Panc1 (cell line): ENCODE data around the gene MTF1.

Experiments
- CTCF ChIP-seq: fragments of 450-650 bp; IDR thresholded peaks from 2 replicates; pipeline ENCODE4 v1.5.1; 2017; ENCODE audit warnings: mild to moderate bottlenecking
- REST ChIP-seq, 2 experiments: IDR thresholded peaks; 2 replicates each; pipeline ENCODE4 v1.6.1; 2011 to 2012; ENCODE audit warnings: low read depth in 2 of 2, control low read depth in 1 of 2, low read length in 1 of 2, mild to moderate bottlenecking in 1 of 2, moderate library complexity in 1 of 2; ENCODE audit not compliant: insufficient read depth in 1 of 2
- SIN3A ChIP-seq: IDR thresholded peaks from 2 replicates; pipeline ENCODE4 v1.6.1; 2012; ENCODE audit warnings: low read depth, mild to moderate bottlenecking, low read length, moderate library complexity, borderline replicate concordance; ENCODE audit not compliant: insufficient read depth

DNA sequence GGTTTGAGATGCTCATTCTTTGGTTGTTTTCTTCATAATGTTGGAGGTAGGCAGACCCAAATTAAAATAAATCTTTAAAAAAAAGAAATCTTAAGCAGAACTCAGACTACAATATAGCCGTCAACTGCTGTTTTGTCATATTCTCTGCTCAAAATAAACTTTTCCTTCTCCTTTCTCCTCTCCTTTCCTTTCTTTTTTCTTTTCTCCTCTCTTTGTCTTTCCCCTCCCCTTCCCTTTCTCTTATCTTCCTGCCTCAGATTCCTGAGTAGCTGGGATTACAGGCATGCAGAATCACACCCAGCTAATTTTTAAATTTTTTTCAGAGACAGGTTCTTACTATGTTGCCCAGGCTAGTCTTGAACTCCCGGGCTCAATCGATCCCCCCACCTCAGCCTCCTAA, 24.8 kb upstream of the MTF1 start:
- no peak for TF ChIP-seq CTCF
- no peak for TF ChIP-seq SIN3A
- no peak for TF ChIP-seq REST (IDR thresholded peaks at IDR 0.05; ENCODE audit: insufficient read depth in 1 of 2, low read depth in 2 of 2, low read length in 1 of 2)
